Activated T-cell treated with anti-CD3 and anti-CD28 coated beads, Interleukin-2, amount 50 U/mL, for 4 hours (primary cell): ENCODE results near the gene G0S2. TPM values are rescaled to one million over a fixed set of nuclear protein-coding genes. Genes with fewer than 3 reads are reported as not detected.

ENCODE experiments used
- total RNA-seq, 3 donors: library from RNA; stranded (reverse); gene quantifications; one replicate each; pipeline ENCODE4 v1.2.1, GENCODE V29; 2021

Gene G0S2
- total RNA-seq, 3 donors from 2014 or later = 16.3 to 55.6 (median 39.0) TPM

Other genes starting within 250 kb of the G0S2 start
- under 1 TPM; 0.08 to 0.15 (median 0.14) TPM for gene CAMK1G, start 91.7 kb upstream of the G0S2 start, total RNA-seq
- 1 to 10 TPM in 1 of 3 donors, under 1 TPM in 2; 0.38 to 1.5 (median 0.55) TPM for gene LAMB3, start 23.0 kb upstream of the G0S2 start, total RNA-seq
- 1 to 10 TPM; 2.6 to 8.7 (median 2.7) TPM for gene HSD11B1, start 29.4 kb downstream of the G0S2 start, total RNA-seq
- gene TRAF3IP3, start 80.6 kb downstream of the G0S2 start, total RNA-seq = 100 to 1,000 TPM in 1 of 3 donors, 10 to 100 TPM in 2; 59.0 to 109 (median 85.2) TPM
- 1 to 10 TPM; 1.6 to 2.1 (median 1.7) TPM for gene C1orf74, start 109.1 kb downstream of the G0S2 start, total RNA-seq
- under 1 TPM; 0.11 to 0.15 (median 0.13) TPM for gene IRF6, start 130.7 kb downstream of the G0S2 start, total RNA-seq
- gene UTP25, start 152.6 kb downstream of the G0S2 start, total RNA-seq = 10 to 100 TPM; 16.9 to 18.6 (median 17.7) TPM